WI38 (cell line): ENCODE data around the gene VCX.

Source experiments
- H3K4me3 ChIP-seq: 2 replicates; pipeline ENCODE4 v1.5.1; 2011; ENCODE audit warnings: low read depth, mild to moderate bottlenecking, control low read depth, low read length
- CTCF ChIP-seq: IDR thresholded peaks from 2 replicates; pipeline ENCODE4 v1.5.1; 2012; ENCODE audit warnings: low read depth, mild to moderate bottlenecking, control low read depth, low read length

Gene VCX

GRCh38 chrX:7872042-7872441 is 29.1 kb downstream of the VCX start:
- no peak overlapping the region for H3K4me3 ChIP-seq
- no peak for TF ChIP-seq CTCF

- no peak for TF ChIP-seq CTCF
- H3K4me3 ChIP-seq, result no peak overlapping the region
Observed at GRCh38 chrX:7876957-7877356, 34.0 kb downstream of the VCX start.

GRCh38 chrX:7889135-7889534 is 46.2 kb downstream of the VCX start:
- TF ChIP-seq CTCF, result no peak
- no peak overlapping the region for H3K4me3 ChIP-seq

GRCh38 chrX:7889680-7890079 is 46.7 kb downstream of the VCX start:
- H3K4me3 ChIP-seq, result no peak overlapping the region
- TF ChIP-seq CTCF, result no peak

- no peak overlapping the region for H3K4me3 ChIP-seq
- TF ChIP-seq CTCF, result no peak
Observed at GRCh38 chrX:7891928-7892327, 49.0 kb downstream of the VCX start.
